ENCODE data around the gene PPP2R5B.

DNA sequence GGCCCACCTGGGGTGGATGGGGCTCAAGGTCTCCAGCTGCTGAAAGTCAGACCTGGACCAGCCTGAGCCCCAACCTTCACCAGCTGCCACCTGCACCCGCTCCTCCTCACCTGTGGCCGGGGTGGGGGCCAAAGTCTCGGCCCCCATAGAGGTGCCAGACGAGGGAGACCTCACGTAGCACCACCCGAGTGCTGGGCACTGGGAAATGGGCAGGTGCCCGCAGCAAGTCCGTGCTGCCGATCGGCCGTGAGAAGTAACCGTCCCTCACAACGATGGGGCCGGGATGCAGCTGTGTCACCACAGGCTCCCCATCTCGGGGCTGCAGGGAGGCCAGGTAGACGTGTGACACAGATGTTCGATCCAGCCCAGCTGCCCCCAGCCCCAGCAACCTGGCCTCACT, 23.7 kb upstream of the PPP2R5B start:
- TF ChIP-seq EZH2 (IDR thresholded peaks at IDR 0.05; ENCODE audit: borderline replicate concordance, low read length) = no peak
- TF ChIP-seq, protein P1, sequence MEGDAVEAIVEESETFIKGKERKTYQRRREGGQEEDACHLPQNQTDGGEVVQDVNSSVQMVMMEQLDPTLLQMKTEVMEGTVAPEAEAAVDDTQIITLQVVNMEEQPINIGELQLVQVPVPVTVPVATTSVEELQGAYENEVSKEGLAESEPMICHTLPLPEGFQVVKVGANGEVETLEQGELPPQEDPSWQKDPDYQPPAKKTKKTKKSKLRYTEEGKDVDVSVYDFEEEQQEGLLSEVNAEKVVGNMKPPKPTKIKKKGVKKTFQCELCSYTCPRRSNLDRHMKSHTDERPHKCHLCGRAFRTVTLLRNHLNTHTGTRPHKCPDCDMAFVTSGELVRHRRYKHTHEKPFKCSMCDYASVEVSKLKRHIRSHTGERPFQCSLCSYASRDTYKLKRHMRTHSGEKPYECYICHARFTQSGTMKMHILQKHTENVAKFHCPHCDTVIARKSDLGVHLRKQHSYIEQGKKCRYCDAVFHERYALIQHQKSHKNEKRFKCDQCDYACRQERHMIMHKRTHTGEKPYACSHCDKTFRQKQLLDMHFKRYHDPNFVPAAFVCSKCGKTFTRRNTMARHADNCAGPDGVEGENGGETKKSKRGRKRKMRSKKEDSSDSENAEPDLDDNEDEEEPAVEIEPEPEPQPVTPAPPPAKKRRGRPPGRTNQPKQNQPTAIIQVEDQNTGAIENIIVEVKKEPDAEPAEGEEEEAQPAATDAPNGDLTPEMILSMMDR (conservative IDR thresholded peaks at IDR 0.05 in 1 of 2, IDR thresholded peaks at IDR 0.05 in 1 of 2; ENCODE audit: extremely low read depth in 1 of 2, insufficient read depth in 1 of 2, low read depth in 1 of 2, low read length in 2 of 2) = no peak

All from mammary epithelial cell (primary cell).